DND-41 (cell line): ENCODE results near the gene GAB1.

Source experiments
- CTCF ChIP-seq: IDR thresholded peaks from 2 replicates; pipeline ENCODE4 v1.5.1; 2012; ENCODE audit warnings: borderline replicate concordance, low read length, moderate library complexity, mild to moderate bottlenecking; ENCODE audit not compliant: poor library complexity, severe bottlenecking; ENCODE audit errors: extremely low read depth
- EZH2 ChIP-seq: IDR thresholded peaks from 3 replicates; pipeline ENCODE4 v1.6.1; 2012; ENCODE audit warnings: borderline replicate concordance, low read depth, mild to moderate bottlenecking, moderate library complexity, low read length, inconsistent platforms; ENCODE audit not compliant: severe bottlenecking

- no peak for TF ChIP-seq CTCF
- no peak for TF ChIP-seq EZH2
Measured at GRCh38 chr4:143396695-143397094, 60.0 kb downstream of the GAB1 start.
